Caco-2 (cell line): ENCODE data around the gene P2RX2. TPM values are rescaled to one million over a fixed set of nuclear protein-coding genes. Genes with fewer than 3 reads are reported as not detected.

Source experiments
- BruUV-seq: library from RNA; stranded (reverse); fragments of 400-500 nt; replicated peaks from 2 replicates; lab custom pipeline; 2021; lab: Mats Ljungman, UMichigan
- CTCF ChIA-PET: fragments of 300-600 bp; sonication (Branson Sonifier 250); formaldehyde crosslinking; loops from one replicate; lab custom pipeline; 2022; ENCODE audit warnings: antibody characterized with exemption; lab: Charles Lee
- POLR2A ChIA-PET: fragments of 300-600 bp; sonication (Branson Sonifier 250); formaldehyde crosslinking; loops from one replicate; lab custom pipeline; 2022; ENCODE audit warnings: antibody characterized with exemption; lab: Charles Lee
- DNase-seq, 2 experiments: peaks; one replicate each; pipeline versions ENCODE4 v3.0.0 to v3.0.0-alpha.2; 2020 to 2022
- H3K27me3 ChIP-seq: replicated peaks from 2 replicates; pipeline ENCODE4 v1.6.0; 2011; ENCODE audit warnings: low read length; ENCODE audit not compliant: control insufficient read depth, insufficient read depth
- H3K36me3 ChIP-seq: 2 replicates; pipeline ENCODE4 v1.5.1; 2011; ENCODE audit warnings: low read length; ENCODE audit not compliant: control insufficient read depth, insufficient read depth
- H3K4me1 ChIP-seq: fragments of 250-450 bp; sonication (Bioruptor Pico); 2 replicates; pipeline ENCODE4 v1.5.1; 2020; ENCODE audit warnings: mild to moderate bottlenecking
- H3K4me3 ChIP-seq: 2 replicates; pipeline ENCODE4 v1.5.1; 2011; ENCODE audit warnings: low read depth, mild to moderate bottlenecking, control low read depth, low read length
- H3K9me3 ChIP-seq: fragments of 250-450 bp; sonication (Bioruptor Pico); 2 replicates; pipeline ENCODE4 v1.5.1; 2020; ENCODE audit warnings: mild to moderate bottlenecking, moderate library complexity
- H3K27ac Mint-ChIP-seq: one replicate; pipeline ENCODE4 v1.8.0; 2022; ENCODE audit warnings: mixed read lengths; ENCODE audit not compliant: unreplicated experiment
- H3K27me3 Mint-ChIP-seq: one replicate; pipeline ENCODE4 v1.8.0; 2022; ENCODE audit warnings: mixed read lengths; ENCODE audit not compliant: insufficient read depth, unreplicated experiment
- H3K36me3 Mint-ChIP-seq: one replicate; pipeline ENCODE4 v1.8.0; 2022; ENCODE audit warnings: mild to moderate bottlenecking, mixed read lengths; ENCODE audit not compliant: insufficient read depth, unreplicated experiment
- H3K4me1 Mint-ChIP-seq: one replicate; pipeline ENCODE4 v1.8.0; 2022; ENCODE audit warnings: low read depth, mixed read lengths; ENCODE audit not compliant: unreplicated experiment
- H3K4me3 Mint-ChIP-seq: one replicate; pipeline ENCODE4 v1.8.0; 2022; ENCODE audit warnings: mild to moderate bottlenecking, moderate library complexity, mixed read lengths; ENCODE audit not compliant: unreplicated experiment
- H3K9me3 Mint-ChIP-seq: one replicate; pipeline ENCODE4 v1.8.0; 2022; ENCODE audit warnings: mixed read lengths; ENCODE audit not compliant: unreplicated experiment
- intact Hi-C: fragments of 100-400 bp; cut with micrococcal nuclease; formaldehyde crosslinking; loops from one replicate; pipeline ENCODE4 v1.10.0; 2022; ENCODE audit not compliant: unreplicated experiment
- total RNA-seq: library from RNA; stranded (reverse); gene quantifications from 2 replicates; pipeline ENCODE4 v1.2.3, GENCODE V29; 2022
- TF ChIP-seq, protein P1 (sequence below), 2 experiments: fragments of 200-600 bp in 1 of 2; IDR thresholded peaks; 1 replicate in 1 of 2; 2 replicates in 1 of 2; pipeline versions ENCODE4 v1.5.1 to v1.8.0; 2011 to 2022; ENCODE audit warnings: antibody characterized with exemption in 1 of 2, control low read depth in 1 of 2, inconsistent platforms in 1 of 2, low read depth in 1 of 2, low read length in 1 of 2, mild to moderate bottlenecking in 1 of 2, moderate library complexity in 1 of 2; ENCODE audit not compliant: insufficient read depth in 1 of 2, severe bottlenecking in 1 of 2, unreplicated experiment in 1 of 2

Gene P2RX2
- total RNA-seq, 1 experiment from 2014 or later = not detected

DNA sequence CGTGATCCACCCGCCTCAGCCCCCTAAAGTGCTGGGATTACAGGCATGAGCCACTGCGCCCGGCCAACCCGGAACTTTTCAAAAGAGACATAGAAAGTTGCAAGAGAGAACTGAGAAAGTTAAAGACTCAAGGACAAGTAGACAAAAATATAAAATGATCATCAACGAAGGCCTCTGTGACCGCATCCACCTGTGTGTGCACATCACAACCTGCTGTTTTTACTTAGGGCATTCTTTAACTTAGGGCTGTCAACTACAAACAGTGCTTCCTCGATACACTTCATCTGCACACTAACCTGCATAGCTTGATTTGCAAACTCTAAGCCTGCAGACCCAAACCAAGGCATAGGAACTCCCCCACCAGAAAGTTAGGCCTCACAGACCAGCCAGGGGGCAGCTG is 14.8 kb downstream of the P2RX2 start:
- no peak overlapping the region for H3K4me3 Mint-ChIP-seq
- ChIA-PET CTCF (no interaction called here), POLR2A (no interaction called here)
- H3K4me1 Mint-ChIP-seq = peaks cover 18% of the 10 kb centered on the region
- no TSS peak for BruUV-seq
- intact Hi-C loops = no loop called here
- TF ChIP-seq, protein P1, sequence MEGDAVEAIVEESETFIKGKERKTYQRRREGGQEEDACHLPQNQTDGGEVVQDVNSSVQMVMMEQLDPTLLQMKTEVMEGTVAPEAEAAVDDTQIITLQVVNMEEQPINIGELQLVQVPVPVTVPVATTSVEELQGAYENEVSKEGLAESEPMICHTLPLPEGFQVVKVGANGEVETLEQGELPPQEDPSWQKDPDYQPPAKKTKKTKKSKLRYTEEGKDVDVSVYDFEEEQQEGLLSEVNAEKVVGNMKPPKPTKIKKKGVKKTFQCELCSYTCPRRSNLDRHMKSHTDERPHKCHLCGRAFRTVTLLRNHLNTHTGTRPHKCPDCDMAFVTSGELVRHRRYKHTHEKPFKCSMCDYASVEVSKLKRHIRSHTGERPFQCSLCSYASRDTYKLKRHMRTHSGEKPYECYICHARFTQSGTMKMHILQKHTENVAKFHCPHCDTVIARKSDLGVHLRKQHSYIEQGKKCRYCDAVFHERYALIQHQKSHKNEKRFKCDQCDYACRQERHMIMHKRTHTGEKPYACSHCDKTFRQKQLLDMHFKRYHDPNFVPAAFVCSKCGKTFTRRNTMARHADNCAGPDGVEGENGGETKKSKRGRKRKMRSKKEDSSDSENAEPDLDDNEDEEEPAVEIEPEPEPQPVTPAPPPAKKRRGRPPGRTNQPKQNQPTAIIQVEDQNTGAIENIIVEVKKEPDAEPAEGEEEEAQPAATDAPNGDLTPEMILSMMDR (IDR thresholded peaks at IDR 0.05; ENCODE audit: insufficient read depth in 1 of 2, low read depth in 1 of 2, low read length in 1 of 2, severe bottlenecking in 1 of 2, unreplicated experiment in 1 of 2) = no peak
- H3K27ac Mint-ChIP-seq = no peak overlapping the region
- no peaks in the 10 kb centered on the region for H3K9me3 Mint-ChIP-seq
- H3K27me3 ChIP-seq = no peaks in the 10 kb centered on the region
- no peak overlapping the region for H3K4me3 ChIP-seq
- no peaks in the 10 kb centered on the region for H3K9me3 ChIP-seq
- peaks cover 99% of the 10 kb centered on the region for H3K36me3 Mint-ChIP-seq
- H3K36me3 ChIP-seq = peaks cover 10% of the 10 kb centered on the region
- DNase-seq = no peak
- no peaks in the 10 kb centered on the region for H3K4me1 ChIP-seq
- H3K27me3 Mint-ChIP-seq = no peaks in the 10 kb centered on the region

DNA sequence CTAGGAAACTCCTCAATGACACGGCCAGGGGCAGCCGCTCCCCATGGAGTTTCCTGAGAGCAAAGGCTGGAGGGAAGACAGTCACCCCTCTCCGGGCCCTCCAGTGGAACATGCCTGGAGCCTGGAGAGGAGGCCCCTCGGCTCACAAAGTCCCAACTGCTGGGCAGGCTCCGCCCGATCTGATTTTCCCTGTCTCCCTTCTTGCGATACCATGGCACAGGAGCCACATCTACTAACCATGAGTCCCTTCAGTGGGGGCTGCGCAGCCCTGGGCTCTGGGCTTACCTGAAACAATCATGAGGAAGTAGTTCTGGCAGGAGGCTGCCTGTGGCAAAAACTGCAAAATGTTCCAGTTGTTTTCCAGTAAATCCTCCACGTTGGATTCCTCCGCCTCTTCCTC is 15.3 kb downstream of the P2RX2 start:
- POLR2A ChIA-PET = no interaction called here

DNA sequence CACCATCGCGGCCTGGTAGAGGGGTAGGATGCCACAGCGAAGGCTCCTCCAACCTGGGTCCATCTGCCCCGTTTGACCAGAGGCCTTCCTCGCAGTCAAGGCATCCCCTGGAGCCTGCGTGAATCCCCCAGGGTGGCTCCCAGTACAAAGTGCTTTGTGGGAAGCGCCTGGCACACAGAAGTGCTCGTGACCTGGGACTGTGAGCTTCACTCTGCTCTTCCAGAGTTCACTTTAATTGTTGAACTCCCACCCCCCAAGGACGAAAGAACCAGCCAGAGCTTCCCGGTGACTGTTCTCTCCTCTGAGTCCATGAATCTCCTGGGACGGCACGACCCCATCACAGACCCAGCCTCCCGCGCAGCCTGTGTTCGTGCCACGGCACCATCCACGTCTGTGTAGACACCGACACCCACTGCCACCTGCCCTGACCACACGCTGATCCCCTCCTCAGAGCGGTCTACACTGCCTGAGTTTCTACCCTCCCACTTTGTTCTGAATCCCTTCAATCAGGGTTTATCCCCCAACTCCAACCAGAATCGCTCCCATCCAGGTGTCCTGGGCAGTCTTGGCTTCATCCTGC is 15.9 kb downstream of the P2RX2 start:
- peaks cover 18% of the 10 kb centered on the region for H3K4me1 Mint-ChIP-seq
- peak overlapping the region; percentile 58 for H3K27ac Mint-ChIP-seq
- no peaks in the 10 kb centered on the region for H3K27me3 ChIP-seq
- ChIA-PET POLR2A (no interaction called here), CTCF (no interaction called here)
- peaks cover 9% of the 10 kb centered on the region for H3K36me3 ChIP-seq
- H3K4me3 ChIP-seq = no peak overlapping the region
- BruUV-seq = no TSS peak
- no peak overlapping the region for H3K4me3 Mint-ChIP-seq
- H3K4me1 ChIP-seq = no peaks in the 10 kb centered on the region
- no peaks in the 10 kb centered on the region for H3K9me3 Mint-ChIP-seq
- TF ChIP-seq, protein P1 (IDR thresholded peaks at IDR 0.05; ENCODE audit: insufficient read depth in 1 of 2, low read depth in 1 of 2, low read length in 1 of 2, severe bottlenecking in 1 of 2, unreplicated experiment in 1 of 2) = no peak
- intact Hi-C loops = no loop called here
- H3K36me3 Mint-ChIP-seq = peaks cover 99% of the 10 kb centered on the region
- no peaks in the 10 kb centered on the region for H3K9me3 ChIP-seq
- DNase-seq = no peak
- H3K27me3 Mint-ChIP-seq = no peaks in the 10 kb centered on the region

More for the DNA sequence above, 15.3 kb downstream of the P2RX2 start:
- H3K4me3 ChIP-seq = no peak overlapping the region
- H3K36me3 ChIP-seq = peaks cover 10% of the 10 kb centered on the region
- DNase-seq = no peak
- Mint-ChIP-seq H3K4me1 (peaks cover 18% of the 10 kb centered on the region), H3K9me3 (no peaks in the 10 kb centered on the region), H3K27ac (no peak overlapping the region), H3K4me3 (no peak overlapping the region), H3K27me3 (no peaks in the 10 kb centered on the region), H3K36me3 (peaks cover 99% of the 10 kb centered on the region)
- no peaks in the 10 kb centered on the region for H3K27me3 ChIP-seq
- BruUV-seq = no TSS peak
- intact Hi-C loops = no loop called here
- no peaks in the 10 kb centered on the region for H3K4me1 ChIP-seq
- CTCF ChIA-PET = no interaction called here
- TF ChIP-seq, protein P1 (IDR thresholded peaks at IDR 0.05; ENCODE audit: insufficient read depth in 1 of 2, low read depth in 1 of 2, low read length in 1 of 2, severe bottlenecking in 1 of 2, unreplicated experiment in 1 of 2) = no peak
- H3K9me3 ChIP-seq = no peaks in the 10 kb centered on the region
